HepG2 (cell line): ENCODE measurements around the gene PIK3IP1. TPM values are rescaled to one million over a fixed set of nuclear protein-coding genes. Genes with fewer than 3 reads are reported as not detected.

Source experiments
- ATAC-seq: fragments of 200-7000 bp; cut with Tn5 transposase; 3 replicates; pipeline ENCODE4 v1.9.1; 2020; ENCODE audit warnings: mild to moderate bottlenecking, moderate library complexity
- BruUV-seq: library from RNA; stranded (reverse); fragments of 400-500 nt; replicated peaks from 2 replicates; lab custom pipeline; 2021; lab: Mats Ljungman, UMichigan
- CTCF ChIA-PET: fragments of 300-600 bp; formaldehyde crosslinking; extraction: SDS; loops from one replicate; lab custom pipeline; 2021; ENCODE audit warnings: low total read pairs, inconsistent platforms, low intra/inter-chr PET ratio; lab: Yijun Ruan, JAX
- POLR2A ChIA-PET: fragments of 350-600 bp; sonication (Branson Sonifier 250); formaldehyde crosslinking; loops from one replicate; lab custom pipeline; 2020; ENCODE audit warnings: antibody characterized with exemption, inconsistent platforms; lab: Yijun Ruan, JAX
- DNase-seq: peaks from one replicate; pipeline ENCODE4 v3.0.0-alpha.2; 2015; ENCODE audit warnings: low spot score
- FAIRE-seq: peaks from 3 replicates; lab custom pipeline; 2011; peaks lifted over from hg19 to GRCh38; lab: Jason Lieb, UNC
- H2AFZ ChIP-seq: one replicate; pipeline ENCODE4 v1.6.1; 2011; ENCODE audit warnings: low read length, inconsistent platforms
- H3K27ac ChIP-seq: fragments of 300-600 bp; 3 replicates; pipeline ENCODE4 v1.8.0; 2011; ENCODE audit warnings: mixed run types, mild to moderate bottlenecking, mixed read lengths, low read length, inconsistent platforms; ENCODE audit not compliant: insufficient read depth; ENCODE audit errors: extremely low read length
- H3K27me3 ChIP-seq, 2 experiments: fragments of 200-600 bp in 1 of 2; 2 replicates in 1 of 2; 3 replicates in 1 of 2; pipeline versions ENCODE4 v1.6.0 to v1.8.0; 2011; ENCODE audit warnings: low read length in 2 of 2, mild to moderate bottlenecking in 2 of 2, moderate library complexity in 2 of 2, inconsistent platforms in 1 of 2; ENCODE audit not compliant: insufficient read depth in 2 of 2, control insufficient read depth in 1 of 2
- H3K36me3 ChIP-seq, 2 experiments: fragments of 200-600 bp in 1 of 2; replicated peaks in 1 of 2; 2 replicates in 1 of 2; 3 replicates in 1 of 2; pipeline versions ENCODE4 v1.5.1 to v1.8.0; 2011; ENCODE audit warnings: low read length in 2 of 2, inconsistent platforms in 1 of 2; ENCODE audit not compliant: insufficient read depth in 2 of 2, control insufficient read depth in 1 of 2
- H3K4me1 ChIP-seq: 2 replicates; pipeline ENCODE4 v1.5.1; 2012; ENCODE audit warnings: low read length, inconsistent platforms; ENCODE audit not compliant: insufficient read depth
- H3K4me2 ChIP-seq: 2 replicates; pipeline ENCODE4 v1.6.0; 2011; ENCODE audit warnings: low read depth, low read length, inconsistent platforms
- H3K4me3 ChIP-seq, 3 experiments: fragments of 200-600 bp in 1 of 3; sonication (generic), shearing (Covaris generic) in 1 of 3; replicated peaks in 1 of 3; 2 replicates each; pipeline ENCODE4 v1.5.1; 2011 to 2016; ENCODE audit warnings: low read length in 3 of 3, inconsistent platforms in 2 of 3, low read depth in 2 of 3, mild to moderate bottlenecking in 2 of 3, control low read depth in 1 of 3, mixed read lengths in 1 of 3; ENCODE audit not compliant: insufficient read depth in 1 of 3
- H3K79me2 ChIP-seq: one replicate; pipeline ENCODE4 v1.6.1; 2011; ENCODE audit warnings: low read length, inconsistent platforms; ENCODE audit not compliant: insufficient read depth
- H3K9ac ChIP-seq: 2 replicates; pipeline ENCODE4 v1.6.0; 2011; ENCODE audit warnings: mild to moderate bottlenecking, low read depth, low read length, inconsistent platforms; ENCODE audit not compliant: insufficient read depth
- H3K9me3 ChIP-seq: 2 replicates; pipeline ENCODE4 v1.5.1; 2012; ENCODE audit warnings: mild to moderate bottlenecking, low read length
- H4K20me1 ChIP-seq: 2 replicates; pipeline ENCODE4 v1.6.0; 2011; ENCODE audit warnings: inconsistent platforms, mild to moderate bottlenecking, low read length, moderate library complexity; ENCODE audit not compliant: insufficient read depth
- HMG20A ChIP-seq: IDR thresholded peaks from 2 replicates; pipeline ENCODE4 v1.6.1; 2016; ENCODE audit warnings: borderline replicate concordance
- IKZF1 ChIP-seq: fragments of 450-650 bp; IDR thresholded peaks from 2 replicates; pipeline ENCODE4 v1.7.1; 2016
- KDM1A ChIP-seq: IDR thresholded peaks from 2 replicates; pipeline ENCODE4 v1.6.1; 2016; ENCODE audit warnings: missing compliant biosample characterization
- MBD4 ChIP-seq: IDR thresholded peaks from 2 replicates; pipeline ENCODE4 v1.6.1; 2012; ENCODE audit warnings: low read length, inconsistent platforms, borderline replicate concordance
- SMARCC2 ChIP-seq: fragments of 450-650 bp; IDR thresholded peaks from 2 replicates; pipeline ENCODE4 v1.6.1; 2017; ENCODE audit warnings: antibody characterized with exemption, mild to moderate bottlenecking
- U2AF2 ChIP-seq: fragments of 200-400 bp; formaldehyde crosslinking; IDR thresholded peaks from 2 replicates; pipeline ENCODE4 v1.6.1; 2017; ENCODE audit warnings: low read depth, mild to moderate bottlenecking, low read length
- ZFP36L2 ChIP-seq: sonication (generic); formaldehyde crosslinking; IDR thresholded peaks from 2 replicates; pipeline ENCODE4 v1.4.0; 2020; ENCODE audit warnings: missing genetic modification reagents
- ZNF317 ChIP-seq: sonication (generic); formaldehyde crosslinking; IDR thresholded peaks from 2 replicates; pipeline ENCODE4 v1.5.0; 2020; ENCODE audit warnings: mild to moderate bottlenecking, missing genetic modification reagents
- ZNF367 ChIP-seq: sonication (generic); formaldehyde crosslinking; IDR thresholded peaks from 2 replicates; pipeline ENCODE4 v1.4.0; 2020; ENCODE audit warnings: missing genetic modification reagents, borderline replicate concordance
- ZNF713 ChIP-seq: sonication (generic); formaldehyde crosslinking; IDR thresholded peaks from 2 replicates; pipeline ENCODE4 v1.4.0; 2020; ENCODE audit warnings: mild to moderate bottlenecking, missing genetic modification reagents
- ZNF720 ChIP-seq: sonication (generic); formaldehyde crosslinking; IDR thresholded peaks from 2 replicates; pipeline ENCODE4 v1.4.0; 2020; ENCODE audit warnings: missing genetic modification reagents
- ZNF749 ChIP-seq: sonication (generic); formaldehyde crosslinking; IDR thresholded peaks from 2 replicates; pipeline ENCODE4 v1.8.0; 2022; ENCODE audit warnings: mild to moderate bottlenecking, missing genetic modification reagents, moderate library complexity, borderline replicate concordance
- ZNF780A ChIP-seq: sonication (generic); formaldehyde crosslinking; IDR thresholded peaks from 2 replicates; pipeline ENCODE4 v1.8.0; 2022; ENCODE audit warnings: mild to moderate bottlenecking, missing genetic modification reagents, moderate library complexity
- ZNF790 ChIP-seq: sonication (generic); formaldehyde crosslinking; IDR thresholded peaks from 2 replicates; pipeline ENCODE4 v1.8.0; 2022; ENCODE audit warnings: missing genetic modification reagents, mild to moderate bottlenecking, borderline replicate concordance
- ZSCAN20 ChIP-seq: sonication (generic); formaldehyde crosslinking; IDR thresholded peaks from 2 replicates; pipeline ENCODE4 v1.4.0; 2020; ENCODE audit warnings: missing genetic modification reagents, mild to moderate bottlenecking, borderline replicate concordance
- ZSCAN22 ChIP-seq: sonication (generic); formaldehyde crosslinking; IDR thresholded peaks from 2 replicates; pipeline ENCODE4 v1.4.0; 2020; ENCODE audit warnings: mild to moderate bottlenecking, missing genetic modification reagents
- WGBS: methylation state at CpG from one replicate; pipeline ENCODE4 v1.1.6; 2017; ENCODE audit warnings: low lambda C conversion rate; 5-methylcytosine and 5-hydroxymethylcytosine counted together
- in situ Hi-C: cut with HindIII; loops from 2 replicates; pipeline ENCODE4 v1.10.0; 2017; ENCODE audit warnings: low pct_unique_long_range_greater_than_20kb; ENCODE audit not compliant: extremely low pct_ligation_motif_present
- intact Hi-C: fragments of 100-400 bp; cut with micrococcal nuclease; formaldehyde crosslinking; loops from one replicate; pipeline ENCODE4 v1.10.0; 2022; ENCODE audit not compliant: unreplicated experiment
- polyA plus RNA-seq, 8 experiments: library from polyadenylated mRNA; depleted of rRNA in 3 of 8; stranded (reverse) in 7 of 8; unstranded in 1 of 8; fragments of >200 nt; fragmentation: Illumina TruSeq in 4 of 8; extraction: Trizol in 4 of 8; gene quantifications; 2 replicates each; pipeline versions ENCODE4 v1.2.1 to v1.2.3, GENCODE V29; 2011 to 2016; ENCODE audit warnings: low read depth in 4 of 8, missing spikeins in 1 of 8, mixed read lengths in 1 of 8; ENCODE audit not compliant: insufficient read depth in 1 of 8
- total RNA-seq, 5 experiments: library from RNA; depleted of rRNA; stranded (reverse); fragments of >200 nt; fragmentation: Illumina TruSeq; extraction: Trizol; gene quantifications; 2 replicates each; pipeline ENCODE4 v1.2.3, GENCODE V29; 2016; ENCODE audit warnings: low read depth in 1 of 5
- TF ChIP-seq, protein P1 (sequence below): fragments of 450-650 bp; IDR thresholded peaks from 2 replicates; pipeline ENCODE4 v1.6.1; 2017
- TF ChIP-seq, protein P2 (sequence below): sonication (generic); formaldehyde crosslinking; IDR thresholded peaks from 2 replicates; pipeline ENCODE4 v1.5.0; 2020; ENCODE audit warnings: missing genetic modification reagents
- TF ChIP-seq, protein P3 (sequence below): IDR thresholded peaks from 2 replicates; pipeline ENCODE4 v1.6.1; 2012; ENCODE audit warnings: low read depth, low read length, improper control_type of control experiment
- TF ChIP-seq, protein P4 (sequence below): sonication (generic); formaldehyde crosslinking; IDR thresholded peaks from 2 replicates; pipeline ENCODE4 v1.5.0; 2020; ENCODE audit warnings: missing genetic modification reagents

The PIK3IP1 gene
- total and polyA plus RNA-seq, 2 of the 13 experiments (the other 11 are each of a cell fraction or from before 2014, with no cell fraction given), result 1.3 to 2.5 TPM

DNA sequence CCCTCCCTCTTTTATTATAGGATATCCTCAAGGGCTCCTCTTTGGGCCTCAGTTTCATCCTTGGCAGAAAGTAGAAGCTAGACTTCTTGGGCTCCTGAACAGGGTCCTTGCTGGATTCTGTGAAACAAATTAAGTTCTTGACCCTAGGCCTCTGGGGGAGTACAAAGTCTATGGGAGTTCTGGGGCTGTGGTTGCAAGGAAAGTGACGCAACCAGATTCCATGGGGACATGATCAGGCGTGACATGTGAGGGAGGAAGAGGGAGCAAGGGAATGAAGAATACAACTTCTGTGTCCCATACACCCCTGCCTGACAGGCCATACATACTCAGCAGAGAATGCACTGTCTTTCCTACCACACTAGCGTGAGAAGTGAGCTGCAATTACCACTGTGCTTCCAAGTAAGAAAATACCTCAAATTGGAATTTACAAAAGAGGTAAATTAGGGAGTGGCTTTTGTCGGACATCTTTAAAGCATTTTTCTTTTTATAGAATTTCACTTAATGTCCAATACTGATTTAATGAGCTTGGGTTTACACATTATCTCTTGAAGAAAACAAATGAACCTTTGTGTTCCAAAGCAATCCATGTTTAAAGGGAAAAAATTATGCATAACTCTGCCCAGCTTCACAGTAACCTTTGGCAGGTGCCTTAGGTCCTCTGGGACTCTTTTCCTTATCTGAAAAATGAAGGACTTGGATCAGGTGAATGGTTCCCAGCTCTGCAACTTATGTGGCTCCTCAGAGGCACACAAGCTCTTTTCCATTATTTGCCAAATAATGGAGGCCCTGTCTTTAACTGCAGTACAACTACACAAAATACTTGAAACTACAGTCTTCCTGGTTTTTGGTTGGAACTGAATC is 41.3 kb downstream of the PIK3IP1 start:
- Histone ChIP-seq H2AFZ (no peak overlapping the region), H3K36me3 (peaks cover 13 to 67% of the 10 kb centered on the region in 2 experiments), H3K27ac (peak overlapping the region; percentile 49), H3K4me3 (0 out of 6 replicates have a peak overlapping the region, but pooled peaks of 1 of the 3 experiments have one; percentile 2), H3K9me3 (no peaks in the 10 kb centered on the region), H3K79me2 (peaks cover 47% of the 10 kb centered on the region), H3K4me1 (peaks cover 72% of the 10 kb centered on the region), H3K4me2 (peak overlapping the region; percentile 59), H3K27me3 (no peaks in the 10 kb centered on the region), H4K20me1 (peaks cover 29% of the 10 kb centered on the region), H3K9ac (0 out of 2 replicates have a peak overlapping the region, but pooled peaks have one; percentile 23)
- WGBS, result 54% methylated on average over 4 of the region's 4 CpGs
- intact Hi-C loops, result no loop called here
- ATAC-seq, result peak; percentile 83
- FAIRE-seq, result peak; percentile 82
- POLR2A ChIA-PET, result interaction anchor here (1.2 to 1.3 kb wide), 2 partner anchors 27 to 41 kb away, joined by 3 read pairs; no protein-coding TSS in a partner anchor
- BruUV-seq, result no TSS peak
- in situ Hi-C loops, result no loop called here
- CTCF ChIA-PET, result no interaction called here
- DNase-seq, result peak; percentile 87
- no peak for TF ChIP-seq ZNF367 (CRISPR knock-in tag)
- TF ChIP-seq, protein P1, sequence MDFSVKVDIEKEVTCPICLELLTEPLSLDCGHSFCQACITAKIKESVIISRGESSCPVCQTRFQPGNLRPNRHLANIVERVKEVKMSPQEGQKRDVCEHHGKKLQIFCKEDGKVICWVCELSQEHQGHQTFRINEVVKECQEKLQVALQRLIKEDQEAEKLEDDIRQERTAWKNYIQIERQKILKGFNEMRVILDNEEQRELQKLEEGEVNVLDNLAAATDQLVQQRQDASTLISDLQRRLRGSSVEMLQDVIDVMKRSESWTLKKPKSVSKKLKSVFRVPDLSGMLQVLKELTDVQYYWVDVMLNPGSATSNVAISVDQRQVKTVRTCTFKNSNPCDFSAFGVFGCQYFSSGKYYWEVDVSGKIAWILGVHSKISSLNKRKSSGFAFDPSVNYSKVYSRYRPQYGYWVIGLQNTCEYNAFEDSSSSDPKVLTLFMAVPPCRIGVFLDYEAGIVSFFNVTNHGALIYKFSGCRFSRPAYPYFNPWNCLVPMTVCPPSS, result no peak
- TF ChIP-seq, protein P2, sequence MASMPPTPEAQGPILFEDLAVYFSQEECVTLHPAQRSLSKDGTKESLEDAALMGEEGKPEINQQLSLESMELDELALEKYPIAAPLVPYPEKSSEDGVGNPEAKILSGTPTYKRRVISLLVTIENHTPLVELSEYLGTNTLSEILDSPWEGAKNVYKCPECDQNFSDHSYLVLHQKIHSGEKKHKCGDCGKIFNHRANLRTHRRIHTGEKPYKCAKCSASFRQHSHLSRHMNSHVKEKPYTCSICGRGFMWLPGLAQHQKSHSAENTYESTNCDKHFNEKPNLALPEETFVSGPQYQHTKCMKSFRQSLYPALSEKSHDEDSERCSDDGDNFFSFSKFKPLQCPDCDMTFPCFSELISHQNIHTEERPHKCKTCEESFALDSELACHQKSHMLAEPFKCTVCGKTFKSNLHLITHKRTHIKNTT (CRISPR knock-in tag), result no peak
- TF ChIP-seq MBD4, result no peak
- no peak for TF ChIP-seq ZNF720 (CRISPR knock-in tag)
- TF ChIP-seq HMG20A (CRISPR knock-in tag), result peak; percentile 65
- TF ChIP-seq U2AF2, result no peak
- TF ChIP-seq, protein P3, sequence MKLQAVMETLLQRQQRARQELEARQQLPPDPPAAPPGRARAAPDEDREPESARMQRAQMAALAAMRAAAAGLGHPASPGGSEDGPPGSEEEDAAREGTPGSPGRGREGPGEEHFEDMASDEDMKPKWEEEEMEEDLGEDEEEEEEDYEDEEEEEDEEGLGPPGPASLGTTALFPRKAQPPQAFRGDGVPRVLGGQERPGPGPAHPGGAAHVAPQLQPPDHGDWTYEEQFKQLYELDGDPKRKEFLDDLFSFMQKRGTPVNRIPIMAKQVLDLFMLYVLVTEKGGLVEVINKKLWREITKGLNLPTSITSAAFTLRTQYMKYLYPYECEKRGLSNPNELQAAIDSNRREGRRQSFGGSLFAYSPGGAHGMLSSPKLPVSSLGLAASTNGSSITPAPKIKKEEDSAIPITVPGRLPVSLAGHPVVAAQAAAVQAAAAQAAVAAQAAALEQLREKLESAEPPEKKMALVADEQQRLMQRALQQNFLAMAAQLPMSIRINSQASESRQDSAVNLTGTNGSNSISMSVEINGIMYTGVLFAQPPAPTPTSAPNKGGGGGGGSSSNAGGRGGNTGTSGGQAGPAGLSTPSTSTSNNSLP, result no peak
- TF ChIP-seq, protein P4, sequence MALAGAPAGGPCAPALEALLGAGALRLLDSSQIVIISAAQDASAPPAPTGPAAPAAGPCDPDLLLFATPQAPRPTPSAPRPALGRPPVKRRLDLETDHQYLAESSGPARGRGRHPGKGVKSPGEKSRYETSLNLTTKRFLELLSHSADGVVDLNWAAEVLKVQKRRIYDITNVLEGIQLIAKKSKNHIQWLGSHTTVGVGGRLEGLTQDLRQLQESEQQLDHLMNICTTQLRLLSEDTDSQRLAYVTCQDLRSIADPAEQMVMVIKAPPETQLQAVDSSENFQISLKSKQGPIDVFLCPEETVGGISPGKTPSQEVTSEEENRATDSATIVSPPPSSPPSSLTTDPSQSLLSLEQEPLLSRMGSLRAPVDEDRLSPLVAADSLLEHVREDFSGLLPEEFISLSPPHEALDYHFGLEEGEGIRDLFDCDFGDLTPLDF, result no peak
- TF ChIP-seq ZNF713, result no peak
- no peak for TF ChIP-seq ZNF790
- TF ChIP-seq KDM1A (CRISPR knock-in tag), result 0 out of 2 replicates have a peak, but pooled peaks have one; percentile 17
- no peak for TF ChIP-seq ZSCAN22
- no peak for TF ChIP-seq IKZF1
- no peak for TF ChIP-seq ZSCAN20 (CRISPR knock-in tag)
- no peak for TF ChIP-seq ZNF749 (CRISPR knock-in tag)
- TF ChIP-seq SMARCC2, result no peak
- TF ChIP-seq ZNF317 (CRISPR knock-in tag), result no peak
- no peak for TF ChIP-seq ZNF780A
- no peak for TF ChIP-seq ZFP36L2 (CRISPR knock-in tag)
